ENCODE data around the gene DNAH7.

The DNAH7 gene

DNA sequence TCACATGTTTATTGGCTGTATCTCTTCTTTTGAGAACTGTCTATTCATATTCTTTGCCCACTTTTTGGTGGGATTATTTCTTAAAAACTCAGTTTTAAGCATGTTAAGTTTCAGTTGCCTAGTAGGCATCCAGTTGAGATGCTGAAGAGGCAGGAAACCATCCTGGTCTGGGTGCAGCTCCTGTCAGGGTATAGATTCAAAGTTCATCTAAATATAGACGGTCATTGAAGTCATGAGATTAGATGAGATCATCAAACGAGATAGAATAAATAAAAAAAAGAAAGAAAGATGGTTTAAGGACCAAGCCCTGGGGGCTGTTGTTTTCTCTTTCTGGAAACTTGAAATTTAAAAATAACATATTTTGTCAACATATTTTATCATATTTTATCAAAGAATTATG is 9.2 kb upstream of the DNAH7 start:
- TF ChIP-seq, protein P1, sequence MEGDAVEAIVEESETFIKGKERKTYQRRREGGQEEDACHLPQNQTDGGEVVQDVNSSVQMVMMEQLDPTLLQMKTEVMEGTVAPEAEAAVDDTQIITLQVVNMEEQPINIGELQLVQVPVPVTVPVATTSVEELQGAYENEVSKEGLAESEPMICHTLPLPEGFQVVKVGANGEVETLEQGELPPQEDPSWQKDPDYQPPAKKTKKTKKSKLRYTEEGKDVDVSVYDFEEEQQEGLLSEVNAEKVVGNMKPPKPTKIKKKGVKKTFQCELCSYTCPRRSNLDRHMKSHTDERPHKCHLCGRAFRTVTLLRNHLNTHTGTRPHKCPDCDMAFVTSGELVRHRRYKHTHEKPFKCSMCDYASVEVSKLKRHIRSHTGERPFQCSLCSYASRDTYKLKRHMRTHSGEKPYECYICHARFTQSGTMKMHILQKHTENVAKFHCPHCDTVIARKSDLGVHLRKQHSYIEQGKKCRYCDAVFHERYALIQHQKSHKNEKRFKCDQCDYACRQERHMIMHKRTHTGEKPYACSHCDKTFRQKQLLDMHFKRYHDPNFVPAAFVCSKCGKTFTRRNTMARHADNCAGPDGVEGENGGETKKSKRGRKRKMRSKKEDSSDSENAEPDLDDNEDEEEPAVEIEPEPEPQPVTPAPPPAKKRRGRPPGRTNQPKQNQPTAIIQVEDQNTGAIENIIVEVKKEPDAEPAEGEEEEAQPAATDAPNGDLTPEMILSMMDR (conservative IDR thresholded peaks at IDR 0.05; ENCODE audit: low read depth, low read length) = no peak
- no peak overlapping the region for H3K4me3 ChIP-seq (ENCODE audit: low read length)
- DNase-seq (ENCODE audit: low read depth) = no peak

DNA sequence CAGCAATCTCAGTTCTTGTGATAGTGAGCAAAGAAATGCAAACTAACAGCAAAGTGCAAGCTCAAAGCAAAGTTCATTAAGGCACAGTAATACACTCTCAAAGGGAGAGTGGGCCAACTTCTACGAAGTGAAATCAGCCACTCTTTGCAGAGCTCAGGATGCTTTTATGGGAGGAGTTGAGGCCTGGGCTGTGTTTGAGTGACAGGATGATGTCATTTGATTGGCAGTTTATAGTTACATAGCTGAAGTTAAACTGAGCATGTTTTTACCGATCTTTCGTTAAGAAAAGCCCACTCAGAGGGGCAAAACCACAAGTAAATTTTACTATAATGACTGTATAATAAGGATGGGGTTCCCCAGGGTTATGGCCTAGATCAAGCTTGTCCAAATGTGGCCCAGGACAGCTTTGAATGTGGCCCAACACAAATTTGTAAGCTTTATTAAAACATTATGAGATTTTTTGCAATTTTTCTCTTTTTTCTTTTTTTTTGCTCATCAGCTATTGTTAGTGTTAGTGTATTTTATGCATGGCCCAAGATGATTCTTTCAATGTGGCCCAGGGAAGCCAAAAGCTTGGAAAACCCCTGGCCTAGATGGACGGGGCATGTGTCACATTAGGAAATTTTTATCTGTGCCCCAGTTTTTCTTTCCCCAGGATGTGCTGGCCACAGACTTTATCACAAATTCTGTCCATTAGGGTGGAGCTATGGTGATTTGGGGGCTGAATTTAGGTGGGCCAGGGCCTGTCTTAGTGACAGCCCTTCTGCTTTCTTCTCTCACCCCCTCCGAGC is 8.3 kb upstream of the DNAH7 start:
- DNase-seq (ENCODE audit: low read depth) = no peak
- TF ChIP-seq, protein P1 (conservative IDR thresholded peaks at IDR 0.05; ENCODE audit: low read depth, low read length) = no peak
- H3K4me3 ChIP-seq (ENCODE audit: low read length) = no peak overlapping the region

DNA sequence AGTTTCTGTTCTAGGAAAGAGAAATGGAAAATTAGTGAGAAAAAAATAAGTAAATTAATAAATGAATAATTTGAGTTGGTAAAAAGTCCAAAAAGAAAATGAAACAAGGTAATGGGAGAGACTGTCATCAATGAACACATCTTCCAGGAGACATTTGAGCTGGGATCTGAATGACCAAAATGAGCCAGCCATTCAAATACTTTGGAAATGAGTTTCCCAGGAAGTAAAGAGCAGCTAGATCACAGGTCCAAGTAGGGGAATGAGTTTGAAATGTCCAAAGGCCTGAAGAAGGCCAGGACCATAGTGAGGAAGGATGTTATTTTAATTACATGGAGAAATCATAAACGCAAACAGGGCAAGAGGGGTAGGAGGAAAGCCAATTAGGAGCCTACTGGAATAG is 6.6 kb upstream of the DNAH7 start:
- no peak for DNase-seq (ENCODE audit: low read depth)
- no peak overlapping the region for H3K4me3 ChIP-seq (ENCODE audit: low read length)
- TF ChIP-seq, protein P1 (conservative IDR thresholded peaks at IDR 0.05; ENCODE audit: low read depth, low read length) = no peak

DNA sequence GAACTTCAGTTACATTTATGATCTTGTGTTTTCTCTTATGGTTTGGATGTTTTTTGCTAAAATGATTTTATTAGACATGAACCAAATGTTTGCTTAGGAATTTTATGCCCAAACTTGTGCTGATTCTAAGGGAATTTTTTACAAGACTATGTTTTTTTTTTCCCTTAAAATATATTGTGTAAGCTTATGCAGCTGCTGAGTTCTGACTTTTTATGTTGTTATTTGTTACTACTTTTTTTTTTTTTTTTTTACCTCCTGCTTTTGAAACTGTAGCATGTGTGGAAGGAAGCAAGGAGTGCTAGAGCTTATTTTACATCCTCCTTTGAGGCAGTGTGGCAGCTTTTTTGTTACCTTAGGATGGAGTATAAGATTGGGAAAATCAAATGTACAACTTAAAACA is 6.0 kb upstream of the DNAH7 start:
- no peak for DNase-seq (ENCODE audit: low read depth)
- TF ChIP-seq, protein P1 (conservative IDR thresholded peaks at IDR 0.05; ENCODE audit: low read depth, low read length) = no peak
- H3K4me3 ChIP-seq (ENCODE audit: low read length) = no peak overlapping the region

DNA sequence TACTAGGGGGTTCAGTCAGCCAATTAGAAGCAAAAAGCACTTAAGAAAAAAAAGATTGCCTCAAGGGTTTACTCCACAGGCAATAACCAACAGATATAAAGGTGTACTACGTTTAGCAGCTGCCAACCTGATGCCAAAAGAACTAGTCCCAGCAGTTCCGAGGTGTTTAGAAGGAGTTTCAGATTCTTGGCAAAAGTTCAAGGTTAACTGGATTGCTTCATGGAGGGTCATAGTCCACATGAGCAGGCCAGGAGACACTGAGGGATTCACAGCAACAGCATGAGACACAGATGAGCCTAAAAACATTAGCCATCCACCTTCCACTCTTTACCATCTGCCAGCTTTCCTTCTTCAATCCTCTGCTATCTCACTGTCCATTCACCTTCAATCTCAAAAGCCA is 4.9 kb upstream of the DNAH7 start:
- no peak overlapping the region for H3K4me3 ChIP-seq (ENCODE audit: low read length)
- TF ChIP-seq, protein P1 (conservative IDR thresholded peaks at IDR 0.05; ENCODE audit: low read depth, low read length) = no peak
- DNase-seq (ENCODE audit: low read depth) = no peak

DNA sequence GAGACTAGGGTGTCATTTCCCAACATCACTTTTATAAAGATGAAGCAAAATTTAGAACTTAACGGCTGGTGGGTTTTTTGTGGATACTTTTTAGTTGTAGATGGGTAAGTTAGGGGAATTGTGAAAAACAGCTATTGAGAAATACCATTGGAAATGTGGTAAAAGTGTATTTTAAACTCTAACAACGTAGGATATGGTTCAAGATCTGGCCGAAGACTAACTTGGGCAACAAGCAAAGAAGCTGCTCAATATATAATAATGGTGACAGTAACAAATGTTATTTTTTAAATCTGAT is 1.6 kb downstream of the DNAH7 start:
- TF ChIP-seq, protein P1 (conservative IDR thresholded peaks at IDR 0.05; ENCODE audit: low read depth, low read length) = no peak
- no peak for DNase-seq (ENCODE audit: low read depth)
- no peak overlapping the region for H3K4me3 ChIP-seq (ENCODE audit: low read length)

DNA sequence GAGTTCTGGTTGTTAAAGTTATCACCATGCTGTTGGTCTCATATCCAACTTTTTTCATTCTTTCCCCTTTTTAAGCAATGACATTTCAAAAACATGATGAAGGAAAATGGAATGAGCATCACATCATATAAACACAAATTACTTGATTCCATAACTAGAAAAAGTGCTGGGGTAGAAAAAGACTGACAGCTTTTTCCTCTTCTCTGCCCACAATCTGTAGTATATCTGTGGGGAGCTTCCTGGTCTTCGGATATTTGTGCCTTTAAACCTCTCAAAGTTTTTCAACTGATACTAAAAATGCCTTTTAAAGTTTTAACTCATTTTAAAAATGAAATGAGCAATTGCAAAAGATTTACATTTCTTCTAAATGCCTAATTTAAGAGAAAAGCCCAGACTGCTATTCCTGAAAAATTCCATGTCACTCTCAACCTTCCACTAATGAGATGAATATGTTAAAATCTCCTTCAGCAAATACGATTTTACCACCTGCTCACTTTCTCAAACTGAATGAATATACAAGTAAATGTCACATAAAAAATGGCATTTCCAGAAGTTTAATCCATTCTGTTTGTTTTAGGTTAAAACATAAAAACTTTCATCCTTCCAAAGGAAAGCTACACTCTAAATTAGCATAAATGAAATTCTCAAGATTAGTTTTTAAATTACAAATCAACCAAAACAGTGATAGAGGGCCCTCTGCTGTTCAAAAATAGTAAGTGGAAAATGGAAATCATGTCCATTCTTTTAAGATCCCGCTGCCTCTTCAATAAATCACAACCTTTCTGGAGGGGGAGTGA is 2.1 kb downstream of the DNAH7 start:
- TF ChIP-seq, protein P1 (conservative IDR thresholded peaks at IDR 0.05; ENCODE audit: low read depth, low read length) = peak; percentile 55
- H3K4me3 ChIP-seq (ENCODE audit: low read length) = no peak overlapping the region
- DNase-seq (ENCODE audit: low read depth) = no peak

Data from retinal pigment epithelial cell (primary cell).